ENCODE measurements around the gene GYG2.

GRCh38 chrX:2824886-2825285, 3.8 kb upstream of the GYG2 start:
- TF ChIP-seq CTCF (IDR thresholded peaks at IDR 0.05; ENCODE audit: poor library complexity) (no peak), EZH2phosphoT487 (IDR thresholded peaks at IDR 0.05; ENCODE audit: low read depth, severe bottlenecking, unreplicated experiment) (no peak), EZH2 (IDR thresholded peaks at IDR 0.05; ENCODE audit: borderline replicate concordance) (no peak)

Measured in hepatocyte (in vitro differentiated cells).